Thyroid gland (tissue), 4 donors: ENCODE results near the gene SPA17. TPM values are rescaled to one million over a fixed set of nuclear protein-coding genes. Genes with fewer than 3 reads are reported as not detected.

Experiments
- DNase-seq, 2 donors: peaks; one replicate each; pipeline ENCODE4 v3.0.0-alpha.2; 2019
- H3K27ac ChIP-seq, 3 donors: fragments of 200-600 bp; sonication (generic); 1 replicate in 2 of 3; 2 replicates in 1 of 3; pipeline ENCODE4 v1.5.1; 2016 to 2019; ENCODE audit warnings: mild to moderate bottlenecking in 1 of 3, moderate library complexity in 1 of 3
- H3K27me3 ChIP-seq: fragments of 200-600 bp; sonication (generic); one replicate; pipeline ENCODE4 v1.5.1; 2019
- H3K36me3 ChIP-seq, 2 donors: fragments of 200-600 bp; sonication (generic); one replicate each; pipeline ENCODE4 v1.5.1; 2016 to 2019
- H3K4me1 ChIP-seq, 2 donors: fragments of 200-600 bp; sonication (generic); one replicate each; pipeline ENCODE4 v1.5.1; 2017 to 2019
- H3K4me3 ChIP-seq, 3 donors: fragments of 200-600 bp; sonication (generic); replicated peaks in 1 of 3; 1 replicate in 2 of 3; 2 replicates in 1 of 3; pipeline ENCODE4 v1.5.1; 2016; ENCODE audit warnings: mild to moderate bottlenecking in 1 of 3
- H3K9me3 ChIP-seq: fragments of 200-600 bp; sonication (generic); one replicate; pipeline ENCODE4 v1.5.1; 2017
- POLR2A ChIP-seq, 2 donors: fragments of 450-650 bp; IDR thresholded peaks; one replicate each; pipeline ENCODE4 v1.6.1; 2017; ENCODE audit warnings: antibody characterized with exemption in 2 of 2, mild to moderate bottlenecking in 2 of 2, moderate library complexity in 1 of 2
- WGBS, 2 donors: methylation state at CpG; one replicate each; pipeline ENCODE4 v1.1.5; 2017; 5-methylcytosine and 5-hydroxymethylcytosine counted together
- intact Hi-C: fragments of 100-400 bp; cut with DNase I; formaldehyde crosslinking; loops from one replicate; pipeline ENCODE4 v1.15.1; 2023
- total RNA-seq, 4 donors: library from RNA; depleted of rRNA; stranded (reverse); fragments of >200 nt; gene quantifications; one replicate each; pipeline ENCODE4 v1.2.3, GENCODE V29; 2016
- TF ChIP-seq, protein P1 (sequence below), 6 experiments: fragments of 200-600 bp in 3 of 6; fragments of 450-650 bp in 3 of 6; sonication (generic) in 3 of 6; IDR thresholded peaks; one replicate each; pipeline ENCODE4 v1.5.1; 2016 to 2019; ENCODE audit warnings: antibody characterized with exemption in 6 of 6, mild to moderate bottlenecking in 2 of 6, inconsistent platforms in 1 of 6, moderate library complexity in 1 of 6

Gene SPA17
- total RNA-seq, 4 donors from 2014 or later = 13.8 to 25.2 (median 23.6) TPM

DNA sequence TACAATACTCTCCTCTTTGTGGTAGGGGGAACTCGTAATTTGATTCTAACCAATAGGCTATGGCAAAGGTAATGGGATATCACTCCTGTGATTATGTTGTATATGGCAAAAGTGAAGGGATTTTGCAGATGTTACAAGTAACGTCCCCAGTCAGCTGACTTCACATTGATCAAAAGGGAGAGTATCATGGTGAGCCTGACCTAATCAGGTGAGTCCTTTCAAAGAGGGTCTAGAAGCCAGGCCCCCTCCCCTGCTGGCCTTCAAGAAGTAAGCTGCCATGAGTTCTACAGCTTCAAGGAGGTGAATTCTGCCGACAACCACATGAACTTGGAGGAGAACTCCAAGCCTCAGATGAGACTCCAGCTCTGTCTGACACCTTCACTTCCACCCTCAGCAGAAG lies 31.1 kb upstream of the SPA17 start:
- Histone ChIP-seq H3K36me3 (peaks cover 15% of the 10 kb centered on the region in 2 donors), H3K9me3 (no peaks in the 10 kb centered on the region), H3K27ac (no peak overlapping the region), H3K4me3 (no peak overlapping the region), H3K27me3 (no peaks in the 10 kb centered on the region), H3K4me1 (peaks cover 3 to 4% of the 10 kb centered on the region in 2 donors)
- intact Hi-C loops = no loop called here
- 89 to 93% methylated on average over 3 of the region's 3 CpGs for WGBS, 2 donors
- TF ChIP-seq POLR2A (IDR thresholded peaks at IDR 0.05) = no peak
- TF ChIP-seq, protein P1, sequence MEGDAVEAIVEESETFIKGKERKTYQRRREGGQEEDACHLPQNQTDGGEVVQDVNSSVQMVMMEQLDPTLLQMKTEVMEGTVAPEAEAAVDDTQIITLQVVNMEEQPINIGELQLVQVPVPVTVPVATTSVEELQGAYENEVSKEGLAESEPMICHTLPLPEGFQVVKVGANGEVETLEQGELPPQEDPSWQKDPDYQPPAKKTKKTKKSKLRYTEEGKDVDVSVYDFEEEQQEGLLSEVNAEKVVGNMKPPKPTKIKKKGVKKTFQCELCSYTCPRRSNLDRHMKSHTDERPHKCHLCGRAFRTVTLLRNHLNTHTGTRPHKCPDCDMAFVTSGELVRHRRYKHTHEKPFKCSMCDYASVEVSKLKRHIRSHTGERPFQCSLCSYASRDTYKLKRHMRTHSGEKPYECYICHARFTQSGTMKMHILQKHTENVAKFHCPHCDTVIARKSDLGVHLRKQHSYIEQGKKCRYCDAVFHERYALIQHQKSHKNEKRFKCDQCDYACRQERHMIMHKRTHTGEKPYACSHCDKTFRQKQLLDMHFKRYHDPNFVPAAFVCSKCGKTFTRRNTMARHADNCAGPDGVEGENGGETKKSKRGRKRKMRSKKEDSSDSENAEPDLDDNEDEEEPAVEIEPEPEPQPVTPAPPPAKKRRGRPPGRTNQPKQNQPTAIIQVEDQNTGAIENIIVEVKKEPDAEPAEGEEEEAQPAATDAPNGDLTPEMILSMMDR (IDR thresholded peaks at IDR 0.05) = no peak
- DNase-seq = no peak

DNA sequence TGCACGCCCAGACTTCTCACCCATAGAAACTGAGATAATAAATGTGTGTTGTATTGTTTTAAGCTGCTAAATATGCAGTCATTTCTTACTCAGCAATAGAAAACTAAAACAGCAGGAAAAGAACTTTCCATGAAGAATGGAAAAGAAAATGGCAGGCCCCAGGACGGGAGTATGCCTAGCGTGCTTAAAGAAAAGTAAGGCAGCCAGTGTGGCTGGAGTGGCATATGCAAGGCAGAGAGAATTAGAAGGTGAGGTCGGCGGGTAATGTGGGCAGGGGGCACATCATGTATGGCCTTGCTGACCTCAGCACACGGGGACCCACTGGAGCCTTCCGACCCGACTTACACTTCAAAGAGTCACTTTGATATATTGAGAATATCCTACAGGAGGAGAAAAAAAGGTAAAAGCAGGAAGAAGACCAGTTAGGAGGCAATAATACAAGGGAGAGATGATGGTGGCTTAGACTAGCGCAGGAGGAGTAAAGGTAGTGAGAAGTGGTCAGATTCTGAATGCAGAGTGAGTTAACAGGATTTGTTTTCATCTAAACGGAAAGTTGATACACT lies 30.6 kb upstream of the SPA17 start:
- no peaks in the 10 kb centered on the region for H3K27me3 ChIP-seq
- H3K36me3 ChIP-seq = peaks cover 11 to 12% of the 10 kb centered on the region in 2 donors
- H3K9me3 ChIP-seq = no peaks in the 10 kb centered on the region
- no peak overlapping the region for H3K4me3 ChIP-seq
- TF ChIP-seq, protein P1 (IDR thresholded peaks at IDR 0.05) = no peak
- no peak for TF ChIP-seq POLR2A (IDR thresholded peaks at IDR 0.05)
- no peak for DNase-seq
- no peak overlapping the region for H3K27ac ChIP-seq
- 89 to 91% methylated on average over 10 of the region's 10 CpGs for WGBS, 2 donors
- H3K4me1 ChIP-seq = peaks cover 3 to 4% of the 10 kb centered on the region in 2 donors
- intact Hi-C loops = no loop called here

DNA sequence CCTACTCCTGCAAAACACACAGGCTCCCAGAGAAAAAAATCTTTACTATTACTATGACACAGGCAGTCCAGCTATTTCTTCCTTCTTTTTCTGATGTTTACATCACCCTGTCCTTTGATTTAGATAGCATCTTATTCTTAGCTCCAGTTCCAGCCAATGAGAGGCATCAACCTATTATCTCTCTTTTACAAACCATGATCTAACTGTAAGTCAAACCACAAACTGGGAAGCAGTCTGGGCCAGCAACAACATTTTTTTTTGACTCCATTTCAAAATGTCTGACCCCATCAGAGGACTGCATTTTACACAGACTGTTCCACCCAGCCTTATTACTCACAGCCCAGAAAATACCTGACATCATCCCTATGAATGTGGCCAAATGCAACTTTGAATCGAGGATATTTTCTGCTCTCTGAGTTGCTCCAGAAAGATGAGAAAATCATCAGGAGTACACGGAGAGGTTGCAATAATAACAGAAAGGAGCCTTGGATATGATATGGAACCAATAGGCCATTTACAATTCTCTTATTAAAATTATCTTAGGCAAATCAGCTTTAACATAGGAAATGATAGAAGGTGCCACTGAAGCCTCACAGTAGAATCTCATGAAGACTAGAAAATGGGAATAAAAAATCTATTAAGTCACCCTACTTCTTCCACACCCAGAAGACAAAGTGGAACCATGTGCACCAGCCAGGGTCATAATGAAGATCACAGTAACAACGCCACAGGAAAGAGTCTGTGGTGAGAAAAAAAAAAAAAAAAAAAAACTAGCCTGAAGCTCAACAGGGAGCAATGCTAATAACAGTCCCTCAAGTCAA lies 29.9 kb upstream of the SPA17 start:
- Histone ChIP-seq H3K4me3 (no peak overlapping the region), H3K27ac (no peak overlapping the region)
- 36 to 46% methylated on average over 3 of the region's 3 CpGs for WGBS, 2 donors

DNA sequence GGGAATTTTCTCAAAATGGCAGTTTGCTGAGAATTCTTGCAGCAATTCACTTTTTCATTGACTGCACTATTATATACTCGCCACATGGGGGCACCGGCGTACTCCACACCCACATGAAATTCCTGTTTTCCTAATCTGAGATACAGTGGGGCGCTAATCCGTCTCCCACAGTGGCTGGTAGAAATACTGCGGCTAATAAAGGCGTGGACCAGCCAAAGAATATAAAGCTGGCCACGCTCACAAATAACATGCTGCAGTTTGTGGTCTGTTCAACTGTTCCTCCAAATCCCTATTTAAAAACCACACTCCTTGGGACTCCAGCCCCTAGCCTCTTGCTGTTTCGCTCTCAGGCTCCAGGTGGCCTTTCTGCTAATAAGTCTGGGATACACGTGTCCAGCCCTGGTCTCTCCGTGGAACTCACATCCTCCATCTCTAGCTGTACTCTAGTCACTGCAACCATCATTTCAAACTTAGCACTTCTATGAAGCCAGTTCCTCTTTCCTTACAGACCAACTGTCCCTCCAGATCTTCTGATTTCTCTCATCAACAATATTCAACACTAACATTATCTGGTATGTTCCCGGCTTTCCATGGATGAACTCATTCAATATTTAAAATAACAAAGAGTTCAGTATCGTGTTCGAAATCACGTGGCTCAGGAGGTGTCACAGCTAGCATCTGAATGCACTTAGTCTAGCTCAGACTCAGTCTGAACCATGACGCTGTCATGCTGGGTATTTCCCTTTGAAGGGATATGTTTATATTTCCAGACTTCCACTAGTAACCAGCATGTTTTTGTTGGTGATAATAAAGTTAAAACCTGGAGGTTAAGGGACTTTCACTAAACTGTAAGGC lies 29.1 kb upstream of the SPA17 start:
- intact Hi-C loops = loop anchor here (5.0 kb wide), 1 partner anchor 193 kb away; no protein-coding TSS in a partner anchor

More for the DNA sequence above, 29.9 kb upstream of the SPA17 start:
- Histone ChIP-seq H3K27me3 (no peaks in the 10 kb centered on the region), H3K9me3 (no peaks in the 10 kb centered on the region), H3K4me1 (peaks cover 3 to 4% of the 10 kb centered on the region in 2 donors), H3K36me3 (peaks cover 5 to 6% of the 10 kb centered on the region in 2 donors)
- TF ChIP-seq, protein P1 (IDR thresholded peaks at IDR 0.05) = no peak
- no peak for TF ChIP-seq POLR2A (IDR thresholded peaks at IDR 0.05)
- intact Hi-C loops = no loop called here
- no peak for DNase-seq

More for the DNA sequence above, 29.1 kb upstream of the SPA17 start:
- no peak for TF ChIP-seq POLR2A (IDR thresholded peaks at IDR 0.05)
- TF ChIP-seq, protein P1 (IDR thresholded peaks at IDR 0.05) = peak; percentile 61 to 90 (median 74)
- peaks cover 3 to 4% of the 10 kb centered on the region in 2 donors for H3K4me1 ChIP-seq
- H3K27ac ChIP-seq = no peak overlapping the region
- no peaks in the 10 kb centered on the region for H3K9me3 ChIP-seq
- no peak overlapping the region for H3K4me3 ChIP-seq
- peak; percentile 59 to 64 for DNase-seq
- peaks cover 0 to 3% of the 10 kb centered on the region in 2 donors for H3K36me3 ChIP-seq
- WGBS, 2 donors = 24 to 25% methylated on average over 16 of the region's 16 CpGs
- H3K27me3 ChIP-seq = no peaks in the 10 kb centered on the region
